Iris pigment epithelial cell (primary cell): ENCODE data around the gene IGSF21.

ENCODE experiments used
- DNase-seq: peaks from one replicate; pipeline ENCODE4 v3.0.0-alpha.2; 2011; ENCODE audit warnings: low read depth

The IGSF21 gene

GRCh38 chr1:18299441-18300338 is 192.1 kb downstream of the IGSF21 start:
- peak; percentile 5 for DNase-seq

GRCh38 chr1:18300376-18300775 is 192.8 kb downstream of the IGSF21 start:
- DNase-seq = no peak

DNA sequence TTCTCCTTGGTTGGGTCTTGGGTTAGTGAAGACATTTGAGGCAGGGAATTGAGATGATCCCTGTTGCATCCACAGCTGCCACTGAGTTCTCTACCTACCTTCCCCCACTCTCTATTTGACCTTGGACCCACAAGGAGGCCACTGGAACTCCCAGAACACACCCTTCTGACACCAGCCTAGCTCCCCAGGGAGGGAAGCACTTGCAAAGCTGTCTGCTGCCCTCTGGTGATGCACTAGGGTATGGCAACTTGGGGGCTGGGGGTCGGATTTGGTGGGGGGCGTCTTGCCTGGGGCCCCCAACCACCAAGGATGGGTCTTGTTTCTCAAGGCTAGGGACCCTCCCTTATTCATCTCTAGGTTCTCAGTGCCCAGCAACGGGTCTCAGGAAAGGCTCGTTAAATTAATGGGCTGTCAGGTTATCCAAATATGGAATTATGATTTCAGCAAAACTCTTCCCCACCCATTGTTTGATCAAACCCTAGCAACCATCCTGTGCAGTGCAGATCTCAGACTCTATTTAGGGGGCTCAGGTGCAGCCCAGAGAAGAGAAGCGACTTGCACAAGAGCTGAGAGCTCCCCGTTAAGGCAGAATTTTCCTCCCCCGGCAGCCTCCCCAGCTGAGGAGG is 195.3 kb downstream of the IGSF21 start:
- no peak for DNase-seq

- no peak for DNase-seq
Measured at GRCh38 chr1:18304151-18304869, 196.7 kb downstream of the IGSF21 start.

- no peak for DNase-seq
Measured at GRCh38 chr1:18305182-18305795, 197.7 kb downstream of the IGSF21 start.

DNA sequence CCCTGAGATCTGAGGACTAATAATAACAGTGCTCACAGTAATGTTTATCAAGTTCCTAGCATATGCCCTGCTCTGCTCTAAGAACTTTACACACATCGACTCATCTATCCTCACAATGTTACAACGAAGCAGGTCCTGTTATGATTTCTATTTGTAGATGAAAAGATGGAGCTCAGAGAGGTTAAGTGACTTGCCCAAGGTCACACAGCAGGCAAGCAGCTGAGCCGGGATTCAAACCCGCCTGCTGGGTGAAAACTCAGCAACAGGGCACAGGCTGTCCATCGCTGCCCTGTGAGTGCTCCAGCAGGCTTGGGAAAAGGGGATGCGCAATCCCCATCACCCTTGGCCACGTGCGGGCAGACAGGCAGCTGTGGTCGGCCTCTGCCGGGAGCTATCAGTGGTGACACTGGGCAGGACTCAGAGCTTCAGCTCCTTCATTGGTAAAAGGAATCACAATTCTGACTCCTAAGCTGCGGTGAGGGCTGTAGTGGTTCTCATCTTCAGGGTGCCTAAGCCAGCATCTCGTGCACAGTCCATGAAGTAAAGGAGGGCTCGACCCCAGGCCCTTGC is 199.8 kb downstream of the IGSF21 start:
- no peak for DNase-seq

- no peak for DNase-seq
Measured at GRCh38 chr1:18309552-18310155, 202.1 kb downstream of the IGSF21 start.

- DNase-seq = no peak
Measured at GRCh38 chr1:18312961-18313360, 205.4 kb downstream of the IGSF21 start.

DNA sequence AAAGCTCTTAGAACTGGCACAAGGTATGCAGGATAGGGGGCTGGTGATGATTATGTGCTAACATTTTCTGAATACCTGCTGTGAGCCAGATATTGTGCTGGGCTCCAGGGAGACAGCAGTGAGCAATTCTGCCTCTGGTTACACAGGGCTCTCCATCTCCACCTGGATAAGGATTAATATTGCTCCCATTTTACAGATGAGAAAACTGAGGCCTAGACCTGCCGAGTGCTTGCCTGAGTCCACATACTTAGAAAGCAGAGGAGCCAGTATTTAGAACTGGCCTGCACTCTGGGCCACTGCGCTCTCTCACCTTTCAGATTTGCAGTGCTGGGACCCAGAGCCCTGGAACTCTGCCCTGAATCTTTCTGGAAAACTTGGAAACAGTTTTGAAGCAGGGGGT is 205.9 kb downstream of the IGSF21 start:
- DNase-seq = no peak

DNA sequence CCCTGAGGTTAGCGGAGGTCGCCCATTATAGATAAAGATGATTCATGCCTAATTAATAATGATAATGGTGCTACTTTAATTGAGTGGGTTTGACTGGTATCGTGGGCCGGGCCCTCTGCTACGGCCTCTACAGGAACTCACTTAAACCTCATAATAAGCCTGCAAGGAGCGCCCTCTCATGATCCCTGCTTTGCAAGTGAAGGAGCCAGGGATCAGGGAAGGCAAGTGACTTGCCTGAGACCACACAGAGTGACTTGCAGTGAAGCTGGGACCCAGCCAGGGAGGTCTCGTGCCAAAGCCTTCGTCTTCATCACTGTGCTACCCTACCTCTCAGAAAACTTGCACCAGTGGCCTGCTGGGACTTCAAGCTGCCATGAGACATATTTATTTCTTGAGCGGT is 206.8 kb downstream of the IGSF21 start:
- no peak for DNase-seq

DNA sequence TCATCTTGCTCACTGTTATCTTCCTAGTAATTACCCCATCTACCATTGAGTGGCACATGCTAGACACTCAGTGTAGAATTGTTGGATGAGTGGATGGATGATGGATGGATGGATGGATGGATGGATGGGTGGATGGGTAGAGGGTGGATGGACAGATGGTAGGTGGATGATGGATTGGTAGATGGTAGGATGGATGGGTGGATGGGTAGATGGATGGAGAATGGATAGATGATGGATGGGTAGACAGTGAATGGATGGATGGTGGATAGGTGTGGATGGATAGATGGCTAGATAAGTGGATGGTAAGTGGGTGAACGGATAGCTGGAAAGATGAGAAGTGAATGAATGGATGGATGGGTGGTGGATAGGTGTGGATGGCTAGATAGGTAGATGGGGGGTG is 207.9 kb downstream of the IGSF21 start:
- no peak for DNase-seq

- no peak for DNase-seq
Measured at GRCh38 chr1:18316764-18317163, 209.2 kb downstream of the IGSF21 start.

DNA sequence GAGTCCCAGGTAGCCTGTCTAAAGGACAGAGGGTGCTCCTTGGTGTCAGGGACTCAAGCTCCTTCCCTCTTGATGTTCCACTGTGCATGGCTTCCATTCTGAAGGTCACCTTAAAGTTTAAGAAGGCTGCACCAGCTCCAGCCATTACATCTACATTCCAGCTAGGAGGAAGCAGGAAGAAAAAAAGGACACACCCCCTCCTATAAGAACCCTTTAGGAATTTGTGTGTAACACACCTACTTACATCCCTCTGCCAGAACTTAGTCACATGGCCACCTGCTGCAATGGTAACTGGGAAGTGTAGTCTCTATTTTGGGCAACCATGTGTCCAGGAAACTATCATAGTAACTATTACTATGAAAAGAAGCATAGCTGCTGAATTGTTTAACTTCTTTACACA is 211.5 kb downstream of the IGSF21 start:
- DNase-seq = no peak

- no peak for DNase-seq
Measured at GRCh38 chr1:18320051-18320450, 212.5 kb downstream of the IGSF21 start.

GRCh38 chr1:18322368-18323032 is 214.9 kb downstream of the IGSF21 start:
- no peak for DNase-seq

- no peak for DNase-seq
Measured at GRCh38 chr1:18323259-18323658, 215.7 kb downstream of the IGSF21 start.

DNA sequence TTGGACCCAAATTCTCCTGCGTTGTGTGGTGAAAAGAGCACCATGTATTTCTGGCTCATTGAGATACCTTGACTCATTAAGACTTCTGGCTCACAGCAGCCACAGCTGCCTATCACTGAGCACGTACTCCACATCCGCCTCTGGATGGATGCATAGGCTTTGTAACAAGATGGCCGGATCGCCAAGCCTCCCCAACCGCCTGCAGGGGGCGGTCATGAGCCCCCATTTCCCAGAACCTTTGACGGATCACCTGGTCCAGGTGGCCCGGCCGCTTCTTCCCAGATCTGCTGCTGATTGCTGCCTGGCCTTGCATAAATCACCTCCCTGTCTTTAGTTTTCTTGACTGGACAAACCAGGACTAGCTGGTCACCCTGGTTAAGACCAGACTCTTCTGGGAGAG is 216.6 kb downstream of the IGSF21 start:
- no peak for DNase-seq

GRCh38 chr1:18325136-18325535 is 217.5 kb downstream of the IGSF21 start:
- DNase-seq = no peak

- no peak for DNase-seq
Measured at GRCh38 chr1:18326211-18326897, 218.8 kb downstream of the IGSF21 start.

DNA sequence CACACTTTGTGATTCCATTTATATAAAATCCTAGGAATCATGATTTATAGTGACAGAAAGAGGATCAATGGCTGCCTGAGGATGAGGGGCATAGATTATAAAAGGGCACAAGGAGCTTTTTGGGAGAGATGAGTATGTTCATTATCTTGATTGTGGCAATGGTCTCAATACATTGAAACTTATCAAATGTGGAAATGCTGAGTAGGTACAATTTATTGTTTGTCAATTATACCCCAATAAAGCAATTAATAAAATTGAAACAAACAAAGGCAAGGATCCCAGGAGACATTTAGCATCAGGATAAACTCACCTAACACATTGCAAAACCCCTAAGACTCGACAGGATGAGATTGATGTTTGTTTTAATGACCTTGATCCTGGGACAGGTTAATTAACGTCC is 220.1 kb downstream of the IGSF21 start:
- DNase-seq = no peak

GRCh38 chr1:18328803-18329202 is 221.2 kb downstream of the IGSF21 start:
- no peak for DNase-seq
